ENCODE data around the gene PRKRA. TPM values are rescaled to one million over a fixed set of nuclear protein-coding genes. Genes with fewer than 3 reads are reported as not detected.

PRKRA gene
- total and polyA plus RNA-seq, 2 donors (not counting 1 experiment from before 2014, with no cell fraction given) = 27.0 to 71.9 TPM

DNA sequence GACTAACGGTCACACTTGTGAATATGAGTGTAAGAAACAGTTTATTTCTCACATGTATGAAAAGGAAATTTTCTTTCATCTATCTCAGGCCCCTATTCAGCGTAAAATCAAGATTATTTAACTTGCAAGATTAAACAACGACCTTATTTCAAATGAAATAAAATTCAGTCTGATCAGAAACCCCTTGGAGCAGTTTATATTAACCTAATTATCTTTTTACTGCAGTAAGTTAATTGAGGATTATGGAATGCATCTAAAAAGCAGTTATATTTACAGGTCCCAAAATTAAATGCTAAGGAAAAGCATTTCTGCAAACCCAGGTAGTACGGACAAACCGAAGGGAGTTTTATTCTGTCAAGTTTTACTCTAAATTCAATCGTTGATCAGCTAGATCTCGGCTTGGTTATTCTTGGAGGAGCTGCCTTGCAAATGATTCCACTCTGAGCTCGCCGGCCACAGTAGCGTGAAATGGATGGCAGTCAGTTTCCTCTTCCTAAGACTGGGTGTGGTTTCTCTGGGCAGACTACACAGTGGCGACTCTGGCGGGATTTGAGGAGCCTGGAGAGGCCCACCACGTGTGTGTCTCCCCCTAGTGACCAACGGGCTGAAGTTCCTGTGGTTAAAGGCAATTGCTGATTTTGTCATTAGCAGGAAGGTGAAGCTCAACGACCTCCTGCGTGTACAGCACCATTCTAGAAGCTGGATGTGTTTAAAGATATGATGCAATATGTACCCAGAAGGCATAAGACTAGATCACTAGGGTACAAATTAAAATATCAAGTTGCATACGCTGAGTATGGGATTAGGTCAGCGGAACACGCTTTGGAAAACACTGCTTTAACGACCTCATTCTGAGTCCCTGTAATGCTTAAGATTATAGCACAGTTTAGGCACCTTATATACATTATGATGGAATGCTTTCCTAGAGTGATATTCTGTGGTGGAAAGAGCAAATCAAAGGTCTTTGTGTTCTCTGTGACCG, 36.4 kb downstream of the PRKRA start:
- Mint-ChIP-seq H3K27me3 (no peaks in the 10 kb centered on the region), H3K27ac (peak overlapping the region; percentile 93), H3K4me1 (peaks cover 19% of the 10 kb centered on the region), H3K9me3 (ENCODE audit: insufficient read depth) (no peaks in the 10 kb centered on the region), H3K4me3 (peak overlapping the region; percentile 88)
- H3K4me1 ChIP-seq (ENCODE audit: control insufficient read depth in 2 of 2, insufficient read depth in 2 of 2, low read length in 2 of 2) = peaks cover 10 to 15% of the 10 kb centered on the region in 2 donors
- ATAC-seq (ENCODE audit: low read depth) (peak; percentile 73), DNase-seq (peak; percentile 85)
- peak overlapping the region; percentile 97 for H2AFZ ChIP-seq (ENCODE audit: insufficient read depth, low read depth, low read length, poor library complexity, severe bottlenecking)
- no peaks in the 10 kb centered on the region for H3K36me3 ChIP-seq (replicated peaks in 1 of 2; ENCODE audit: control extremely low read depth in 1 of 2, control insufficient read depth in 1 of 2, extremely low read depth in 1 of 2, insufficient read depth in 2 of 2, low read length in 1 of 2)
- H3K27me3 ChIP-seq (replicated peaks in 1 of 4; ENCODE audit: control extremely low read depth in 1 of 4, control insufficient read depth in 3 of 4, insufficient read depth in 4 of 4, low read length in 3 of 4) = no peaks in the 10 kb centered on the region
- peak overlapping the region; percentile 93 for H3K4me2 ChIP-seq (replicated peaks; ENCODE audit: low read depth, low read length, poor library complexity, severe bottlenecking)
- TF ChIP-seq, protein P1, sequence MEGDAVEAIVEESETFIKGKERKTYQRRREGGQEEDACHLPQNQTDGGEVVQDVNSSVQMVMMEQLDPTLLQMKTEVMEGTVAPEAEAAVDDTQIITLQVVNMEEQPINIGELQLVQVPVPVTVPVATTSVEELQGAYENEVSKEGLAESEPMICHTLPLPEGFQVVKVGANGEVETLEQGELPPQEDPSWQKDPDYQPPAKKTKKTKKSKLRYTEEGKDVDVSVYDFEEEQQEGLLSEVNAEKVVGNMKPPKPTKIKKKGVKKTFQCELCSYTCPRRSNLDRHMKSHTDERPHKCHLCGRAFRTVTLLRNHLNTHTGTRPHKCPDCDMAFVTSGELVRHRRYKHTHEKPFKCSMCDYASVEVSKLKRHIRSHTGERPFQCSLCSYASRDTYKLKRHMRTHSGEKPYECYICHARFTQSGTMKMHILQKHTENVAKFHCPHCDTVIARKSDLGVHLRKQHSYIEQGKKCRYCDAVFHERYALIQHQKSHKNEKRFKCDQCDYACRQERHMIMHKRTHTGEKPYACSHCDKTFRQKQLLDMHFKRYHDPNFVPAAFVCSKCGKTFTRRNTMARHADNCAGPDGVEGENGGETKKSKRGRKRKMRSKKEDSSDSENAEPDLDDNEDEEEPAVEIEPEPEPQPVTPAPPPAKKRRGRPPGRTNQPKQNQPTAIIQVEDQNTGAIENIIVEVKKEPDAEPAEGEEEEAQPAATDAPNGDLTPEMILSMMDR (IDR thresholded peaks at IDR 0.05) = peak; percentile 95
- TF ChIP-seq EZH2 (IDR thresholded peaks at IDR 0.05; ENCODE audit: borderline replicate concordance, insufficient read depth, low read depth, low read length, poor library complexity, severe bottlenecking) = no peak
- H3K9me3 ChIP-seq (ENCODE audit: control extremely low read depth in 1 of 3, control insufficient read depth in 2 of 3, insufficient read depth in 1 of 3, low read length in 2 of 3) = no peaks in the 10 kb centered on the region
- peak overlapping the region; percentile 52 to 96 (median 71) for H3K4me3 ChIP-seq (ENCODE audit: control extremely low read depth in 1 of 5, extremely low read depth in 1 of 5, insufficient read depth in 1 of 5, low read depth in 2 of 5, low read length in 4 of 5)
- H4K20me1 ChIP-seq (ENCODE audit: control insufficient read depth, insufficient read depth, low read length, poor library complexity, severe bottlenecking) = no peaks in the 10 kb centered on the region
- ChIA-PET POLR2A (interaction anchor here (1.7 kb wide), 1 partner anchor 36 kb away, joined by 9 read pairs; the partner anchor contains the start of genes PJVK and PRKRA), CTCF (interaction anchor here (0.6 to 9.6 kb wide), 24 partner anchors 10 to 1588 kb away, joined by 3 to 126 read pairs (median 4); partner anchors contain the start of genes PJVK, PRKRA and RBM45)
- H3K79me2 ChIP-seq (ENCODE audit: control insufficient read depth, insufficient read depth, low read length) = no peaks in the 10 kb centered on the region
- WGBS (ENCODE audit: insufficient coverage) = 1% methylated on average over 11 of the region's 21 CpGs
- H3K9ac ChIP-seq (ENCODE audit: low read length) = peak overlapping the region; percentile 78
- intact Hi-C loops (cut with micrococcal nuclease) = loop anchor here (1.0 kb wide), 3 partner anchors 17 to 302 kb away; partner anchors contain the start of gene RBM45
- H3K27ac ChIP-seq (ENCODE audit: low read length in 2 of 2) = peak overlapping the region; percentile 57 to 78

Measured in B cell (primary cell).